GM21381 (cell line): ENCODE measurements around the gene ZNF552.
A peak's percentile ranks its signal among the peaks of the same experiment; 100 is the strongest.
"Not testable (repeated sequence)": the region's sequence is repeated elsewhere in the genome, so short reads cannot be mapped to it uniquely, and the experiment has no call there.

ENCODE experiments used
- ATAC-seq: cut with Tn5 transposase; IDR thresholded peaks from one replicate; pipeline ENCODE4 v1.9.1; 2021; ENCODE audit warnings: mild to moderate bottlenecking, moderate library complexity; ENCODE audit not compliant: unreplicated experiment

The ZNF552 gene

GRCh38 chr19:57819475-57820148, 4.9 kb upstream of the ZNF552 start:
- peak; percentile 81 for ATAC-seq

- ATAC-seq: no peak
Observed at GRCh38 chr19:57818378-57818777, 3.7 kb upstream of the ZNF552 start.

- ATAC-seq: no peak
Observed at GRCh38 chr19:57817976-57818375, 3.3 kb upstream of the ZNF552 start.

GRCh38 chr19:57816652-57817051, 1.9 kb upstream of the ZNF552 start:
- no peak for ATAC-seq

- ATAC-seq: no peak
Observed at GRCh38 chr19:57815247-57816075, 748 bp upstream of the ZNF552 start.

- no peak for ATAC-seq
Observed at GRCh38 chr19:57813919-57814504, 701 bp downstream of the ZNF552 start.

- ATAC-seq: not testable (repeated sequence)
Observed at GRCh38 chr19:57812975-57813820, 1.5 kb downstream of the ZNF552 start.

- ATAC-seq: no peak
Observed at GRCh38 chr19:57812226-57812625, 2.5 kb downstream of the ZNF552 start.

- ATAC-seq: not testable (repeated sequence)
Observed at GRCh38 chr19:57810410-57811295, 4.1 kb downstream of the ZNF552 start.

- ATAC-seq: no peak
Observed at GRCh38 chr19:57807541-57807940, 7.2 kb downstream of the ZNF552 start.

GRCh38 chr19:57803594-57804325, 11.0 kb downstream of the ZNF552 start:
- no peak for ATAC-seq

- no peak for ATAC-seq
Observed at GRCh38 chr19:57803265-57803593, 11.5 kb downstream of the ZNF552 start.

- no peak for ATAC-seq
Observed at GRCh38 chr19:57802269-57802668, 12.4 kb downstream of the ZNF552 start.

GRCh38 chr19:57800696-57801095, 14.0 kb downstream of the ZNF552 start:
- no peak for ATAC-seq

- not testable (repeated sequence) for ATAC-seq
Observed at GRCh38 chr19:57796580-57796979, 18.1 kb downstream of the ZNF552 start.

- no peak for ATAC-seq
Observed at GRCh38 chr19:57789288-57789687, 25.4 kb downstream of the ZNF552 start.

- no peak for ATAC-seq
Observed at GRCh38 chr19:57788114-57788692, 26.5 kb downstream of the ZNF552 start.

- no peak for ATAC-seq
Observed at GRCh38 chr19:57786906-57787305, 27.8 kb downstream of the ZNF552 start.

- ATAC-seq: no peak
Observed at GRCh38 chr19:57786286-57786685, 28.4 kb downstream of the ZNF552 start.
